ENCODE results near the gene ZNF407.

The ZNF407 gene

DNA sequence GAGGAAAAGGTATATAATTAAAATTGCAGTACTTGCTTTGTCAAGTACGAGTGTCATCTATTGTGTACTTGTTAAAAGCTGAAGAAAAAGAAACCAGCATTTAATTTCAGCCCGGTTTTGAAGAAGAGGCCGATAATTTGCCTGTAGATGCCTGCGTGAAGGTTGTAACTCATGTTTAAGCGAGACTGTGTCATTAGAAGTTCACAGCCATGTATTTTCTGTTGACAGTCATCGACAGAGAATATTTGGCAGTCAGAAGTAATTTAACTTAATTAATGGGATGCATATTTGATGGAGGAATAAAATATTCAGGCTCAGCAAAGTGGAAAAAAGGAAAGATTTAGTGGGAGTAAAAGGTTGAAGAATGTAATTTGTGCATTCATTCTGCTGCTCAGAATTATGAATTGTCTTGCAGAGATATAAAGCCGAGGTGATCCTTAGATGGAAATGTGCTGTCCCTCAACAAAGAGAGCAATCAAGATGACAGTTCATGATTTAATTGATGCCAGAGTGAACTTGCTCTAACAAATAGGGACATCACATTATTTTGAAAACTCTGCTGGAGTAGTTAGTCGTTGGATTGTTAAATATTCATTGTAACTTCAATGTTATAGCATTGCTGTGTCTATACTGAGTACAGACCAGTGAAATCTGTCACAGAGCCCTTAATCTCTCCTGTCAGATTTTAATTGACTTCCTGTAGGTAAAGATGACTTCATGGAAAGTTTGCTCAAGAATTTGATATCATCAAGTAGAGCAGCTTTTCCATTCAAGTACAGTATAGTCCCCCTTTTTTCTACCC is 53.9 kb downstream of the ZNF407 start:
- no peak for DNase-seq (ENCODE audit: low spot score)
- Histone ChIP-seq H3K27ac (no peak overlapping the region), H3K4me3 (no peak overlapping the region)
- no peak for TF ChIP-seq CTCF (IDR thresholded peaks at IDR 0.05)

DNA sequence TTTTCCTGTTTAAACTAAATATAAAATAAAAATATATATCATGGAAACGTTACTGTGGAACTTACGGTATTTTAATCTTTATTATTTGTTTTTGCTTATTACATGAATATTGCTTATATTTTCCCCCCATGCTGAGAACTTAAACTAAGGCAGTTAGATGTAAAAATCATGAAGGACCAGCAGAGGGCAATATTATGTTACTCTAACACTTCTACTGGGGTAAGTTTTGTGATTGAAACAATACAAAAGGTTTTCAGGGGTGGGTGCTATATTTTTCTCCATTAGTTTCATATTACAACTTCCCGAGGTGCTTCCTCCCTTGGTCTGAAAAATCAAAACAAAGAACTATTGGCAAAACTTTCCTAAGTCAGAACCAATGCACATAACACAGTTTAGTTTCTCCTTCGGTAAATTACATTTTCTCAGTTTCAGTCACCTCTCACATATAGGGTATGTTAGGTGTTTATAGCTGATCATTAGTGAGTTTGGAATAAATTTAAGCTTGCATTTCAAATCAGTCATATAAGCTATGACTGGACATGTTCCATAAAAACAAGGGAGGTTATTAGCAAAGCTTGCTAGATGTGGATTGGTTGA is 54.8 kb downstream of the ZNF407 start:
- no peak for DNase-seq (ENCODE audit: low spot score)
- peak; percentile 37 for TF ChIP-seq CTCF (IDR thresholded peaks at IDR 0.05)
- Histone ChIP-seq H3K27ac (no peak overlapping the region), H3K4me3 (no peak overlapping the region)

GRCh38 chr18:74654638-74655037 is 57.0 kb downstream of the ZNF407 start:
- H3K27ac ChIP-seq = no peak overlapping the region
- TF ChIP-seq CTCF (IDR thresholded peaks at IDR 0.05) = no peak
- H3K4me3 ChIP-seq = no peak overlapping the region
- no peak for DNase-seq (ENCODE audit: low spot score)

GRCh38 chr18:74661008-74661407 is 63.3 kb downstream of the ZNF407 start:
- H3K4me3 ChIP-seq = no peak overlapping the region
- no peak overlapping the region for H3K27ac ChIP-seq
- DNase-seq (ENCODE audit: low spot score) = no peak
- TF ChIP-seq CTCF (IDR thresholded peaks at IDR 0.05) = no peak

GRCh38 chr18:74661691-74662090 is 64.0 kb downstream of the ZNF407 start:
- no peak overlapping the region for H3K4me3 ChIP-seq
- no peak for TF ChIP-seq CTCF (IDR thresholded peaks at IDR 0.05)
- no peak overlapping the region for H3K27ac ChIP-seq
- DNase-seq (ENCODE audit: low spot score) = no peak

GRCh38 chr18:74662622-74663021 is 65.0 kb downstream of the ZNF407 start:
- TF ChIP-seq CTCF (IDR thresholded peaks at IDR 0.05) = no peak
- H3K4me3 ChIP-seq = no peak overlapping the region
- no peak overlapping the region for H3K27ac ChIP-seq
- no peak for DNase-seq (ENCODE audit: low spot score)

DNA sequence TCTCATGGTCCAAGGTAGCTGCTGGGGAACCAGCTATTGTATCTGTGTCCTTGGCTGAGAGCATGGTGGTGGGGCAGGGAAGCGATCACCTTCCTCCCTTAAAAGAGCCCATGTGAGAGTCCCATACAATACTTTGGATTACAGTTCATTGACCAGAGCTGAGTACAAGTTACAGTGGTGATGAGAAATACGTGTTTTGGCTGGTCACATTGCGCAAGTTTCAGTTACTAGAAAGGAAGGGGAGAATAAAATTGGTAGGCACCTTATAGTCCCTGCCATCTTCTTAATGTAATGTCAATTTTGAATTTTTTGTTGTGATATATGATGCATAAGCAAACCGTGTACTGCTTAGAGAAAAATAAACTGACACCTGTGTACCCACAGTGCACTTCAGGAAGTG is 67.7 kb downstream of the ZNF407 start:
- H3K4me3 ChIP-seq = no peak overlapping the region
- no peak for TF ChIP-seq CTCF (IDR thresholded peaks at IDR 0.05)
- H3K27ac ChIP-seq = no peak overlapping the region
- DNase-seq (ENCODE audit: low spot score) = no peak

Data from coronary artery (tissue), 2 donors.